PC-9 (cell line): Measurements from ENCODE around the gene HPCAL1. TPM values are rescaled to one million over a fixed set of nuclear protein-coding genes. Genes with fewer than 3 reads are reported as not detected.

Source experiments
- BruUV-seq: library from RNA; stranded (reverse); fragments of 400-500 nt; replicated peaks from 2 replicates; lab custom pipeline; 2021; lab: Mats Ljungman, UMichigan
- CTCF ChIA-PET: fragments of 300-600 bp; sonication (Branson Sonifier 250); formaldehyde crosslinking; loops from one replicate; lab custom pipeline; 2022; ENCODE audit warnings: antibody characterized with exemption; lab: Charles Lee
- POLR2A ChIA-PET: fragments of 300-600 bp; sonication (Branson Sonifier 250); formaldehyde crosslinking; loops from one replicate; lab custom pipeline; 2022; ENCODE audit warnings: antibody characterized with exemption; ENCODE audit not compliant: unreplicated experiment; lab: Charles Lee
- DNase-seq, 2 experiments: peaks; one replicate each; pipeline versions ENCODE4 v3.0.0 to v3.0.0-alpha.2; 2015 to 2022; ENCODE audit warnings: mixed read lengths in 1 of 2
- H2AFZ ChIP-seq: fragments of 200-600 bp; sonication (generic); 2 replicates; pipeline ENCODE4 v1.8.1; 2017; ENCODE audit warnings: antibody characterized with exemption
- H3F3A ChIP-seq: fragments of 200-600 bp; sonication (generic); 2 replicates; pipeline ENCODE4 v1.8.1; 2017; ENCODE audit warnings: antibody characterized with exemption, mild to moderate bottlenecking, low read depth; ENCODE audit not compliant: insufficient read depth
- H3K27ac ChIP-seq: fragments of 200-600 bp; sonication (generic); 2 replicates; pipeline ENCODE4 v1.6.1; 2016; ENCODE audit warnings: mixed run types
- H3K27me3 ChIP-seq: fragments of 200-600 bp; sonication (generic); 2 replicates; pipeline ENCODE4 v1.6.1; 2016; ENCODE audit warnings: low read depth, mixed run types; ENCODE audit not compliant: insufficient read depth
- H3K36me3 ChIP-seq: fragments of 200-600 bp; sonication (generic); 2 replicates; pipeline ENCODE4 v1.6.1; 2016; ENCODE audit warnings: low read depth, mixed run types
- H3K4me1 ChIP-seq: fragments of 200-600 bp; sonication (generic); replicated peaks from 2 replicates; pipeline ENCODE4 v1.6.1; 2016; ENCODE audit warnings: mixed run types; ENCODE audit not compliant: insufficient read depth
- H3K4me2 ChIP-seq: fragments of 200-600 bp; sonication (generic); 2 replicates; pipeline ENCODE4 v1.6.1; 2017; ENCODE audit warnings: mixed run types
- H3K4me3 ChIP-seq: fragments of 200-600 bp; sonication (generic); 2 replicates; pipeline ENCODE4 v1.6.1; 2016; ENCODE audit warnings: mixed run types
- H3K79me2 ChIP-seq: fragments of 200-600 bp; sonication (generic); 2 replicates; pipeline ENCODE4 v1.6.1; 2017; ENCODE audit warnings: low read depth, mixed run types
- H3K9me2 ChIP-seq: fragments of 200-600 bp; sonication (generic); 2 replicates; pipeline ENCODE4 v1.8.1; 2017; ENCODE audit warnings: mild to moderate bottlenecking; ENCODE audit not compliant: insufficient read depth
- H3K9me3 ChIP-seq: fragments of 200-600 bp; sonication (generic); 2 replicates; pipeline ENCODE4 v1.8.1; 2016; ENCODE audit warnings: low read depth; ENCODE audit not compliant: insufficient read depth
- H4K20me1 ChIP-seq: fragments of 200-600 bp; sonication (generic); 2 replicates; pipeline ENCODE4 v1.8.1; 2017; ENCODE audit not compliant: insufficient read depth
- CTCF ChIP-seq: fragments of 200-600 bp; sonication (generic); conservative IDR thresholded peaks from 2 replicates; pipeline ENCODE4 v1.6.1; 2017; ENCODE audit warnings: mixed run types, antibody characterized with exemption, mild to moderate bottlenecking, moderate library complexity
- EZH2 ChIP-seq: fragments of 200-600 bp; sonication (generic); IDR thresholded peaks from 2 replicates; pipeline ENCODE4 v1.8.0; 2017; ENCODE audit warnings: antibody characterized with exemption, low read depth
- intact Hi-C: fragments of 100-400 bp; cut with micrococcal nuclease; formaldehyde crosslinking; loops from one replicate; pipeline ENCODE4 v1.10.0; 2022; ENCODE audit not compliant: unreplicated experiment
- total RNA-seq: library from RNA; stranded (reverse); gene quantifications from 2 replicates; pipeline ENCODE4 v1.2.3, GENCODE V29; 2021

HPCAL1 gene
- total RNA-seq, 1 experiment from 2014 or later: 105 TPM

- no TSS peak for BruUV-seq
- no peak overlapping the region for H2AFZ ChIP-seq
- no peak overlapping the region for H3K4me3 ChIP-seq
- H4K20me1 ChIP-seq: no peaks in the 10 kb centered on the region
- no peaks in the 10 kb centered on the region for H3K9me3 ChIP-seq
- H3K9me2 ChIP-seq: no peaks in the 10 kb centered on the region
- intact Hi-C loops: loop anchor here (10.0 kb wide), 1 partner anchor 639 kb away; no protein-coding TSS in a partner anchor
- H3K79me2 ChIP-seq: no peaks in the 10 kb centered on the region
- no peaks in the 10 kb centered on the region for H3K27me3 ChIP-seq
- H3K36me3 ChIP-seq: no peaks in the 10 kb centered on the region
- H3F3A ChIP-seq: peaks cover 42% of the 10 kb centered on the region; the same call in 1 of the 2 replicates
- no peaks in the 10 kb centered on the region; the same call in 1 of the 2 replicates for H3K4me1 ChIP-seq
- no peak overlapping the region for H3K27ac ChIP-seq
- DNase-seq: no peak
- POLR2A ChIA-PET: no interaction called here
- no peak overlapping the region for H3K4me2 ChIP-seq
- TF ChIP-seq EZH2: no peak
- TF ChIP-seq CTCF: no peak
- CTCF ChIA-PET: interaction anchor here (0.6 to 1.9 kb wide), 11 partner anchors 13 to 538 kb away, joined by 3 to 35 read pairs (median 4); partner anchors contain the start of gene ODC1
Measured at GRCh38 chr2:10433947-10434885, 131.5 kb downstream of the HPCAL1 start.

GRCh38 chr2:10434886-10435819, 132.4 kb downstream of the HPCAL1 start:
- Histone ChIP-seq H3K36me3 (no peaks in the 10 kb centered on the region), H3K9me3 (no peaks in the 10 kb centered on the region), H3K4me2 (no peak overlapping the region), H3K9me2 (no peaks in the 10 kb centered on the region), H3K27ac (no peak overlapping the region), H3K79me2 (no peaks in the 10 kb centered on the region), H2AFZ (no peak overlapping the region), H3K4me1 (no peaks in the 10 kb centered on the region; the same call in 1 of the 2 replicates), H3F3A (peaks cover 38% of the 10 kb centered on the region; the same call in 1 of the 2 replicates), H4K20me1 (no peaks in the 10 kb centered on the region), H3K27me3 (no peaks in the 10 kb centered on the region), H3K4me3 (no peak overlapping the region)
- DNase-seq: peak; percentile 62 to 84
- CTCF ChIA-PET: interaction anchor here (0.6 to 1.9 kb wide), 14 partner anchors 12 to 539 kb away, joined by 3 to 35 read pairs (median 4); partner anchors contain the start of gene ODC1
- POLR2A ChIA-PET: interaction anchor here (0.6 to 0.7 kb wide), 2 partner anchors 79 to 218 kb away, joined by 3 to 4 read pairs; no protein-coding TSS in a partner anchor
- TF ChIP-seq EZH2 (no peak), CTCF (peak; percentile 97)
- intact Hi-C loops: loop anchor here (1.0 to 10.0 kb wide), 5 partner anchors 165 to 640 kb away; no protein-coding TSS in a partner anchor
- no TSS peak for BruUV-seq
